GM12892 (cell line): ENCODE results near the gene PXDC1. TPM values are rescaled to one million over a fixed set of nuclear protein-coding genes. Genes with fewer than 3 reads are reported as not detected.

Experiments used
- DNase-seq: peaks from one replicate; pipeline ENCODE4 v3.0.0; 2011; ENCODE audit not compliant: insufficient read length
- FAIRE-seq: peaks from 2 replicates; lab custom pipeline; 2011; peaks lifted over from hg19 to GRCh38; lab: Jason Lieb, UNC
- POLR2A ChIP-seq: IDR thresholded peaks from 2 replicates; pipeline ENCODE4 v1.6.1; 2011; ENCODE audit warnings: low read depth, low read length, control low read depth
- POLR2AphosphoS5 ChIP-seq: IDR thresholded peaks from 2 replicates; pipeline ENCODE4 v1.6.1; 2011; ENCODE audit warnings: low read depth, low read length, control low read depth
- TAF1 ChIP-seq: IDR thresholded peaks from 2 replicates; pipeline ENCODE4 v1.6.1; 2011; ENCODE audit warnings: low read depth, mild to moderate bottlenecking, control low read depth, low read length, borderline replicate concordance
- polyA plus RNA-seq: library from polyadenylated mRNA; unstranded; fragments of >200 nt; gene quantifications from one replicate; pipeline ENCODE4 v1.2.1, GENCODE V29; 2012; ENCODE audit warnings: missing spikeins, inconsistent platforms; ENCODE audit not compliant: missing spikeins

PXDC1 gene
- 1.9 TPM for polyA plus RNA-seq

- TF ChIP-seq POLR2A (no peak), POLR2AphosphoS5 (no peak), TAF1 (no peak)
- peak; percentile 44 for FAIRE-seq
- peak; percentile 34 for DNase-seq
Measured at GRCh38 chr6:3751077-3751729, at the start of gene PXDC1. Gene PXDC1 (minus strand): TSS chr6:3751713. CDS start chr6:3751531, 182 bp downstream.

DNA sequence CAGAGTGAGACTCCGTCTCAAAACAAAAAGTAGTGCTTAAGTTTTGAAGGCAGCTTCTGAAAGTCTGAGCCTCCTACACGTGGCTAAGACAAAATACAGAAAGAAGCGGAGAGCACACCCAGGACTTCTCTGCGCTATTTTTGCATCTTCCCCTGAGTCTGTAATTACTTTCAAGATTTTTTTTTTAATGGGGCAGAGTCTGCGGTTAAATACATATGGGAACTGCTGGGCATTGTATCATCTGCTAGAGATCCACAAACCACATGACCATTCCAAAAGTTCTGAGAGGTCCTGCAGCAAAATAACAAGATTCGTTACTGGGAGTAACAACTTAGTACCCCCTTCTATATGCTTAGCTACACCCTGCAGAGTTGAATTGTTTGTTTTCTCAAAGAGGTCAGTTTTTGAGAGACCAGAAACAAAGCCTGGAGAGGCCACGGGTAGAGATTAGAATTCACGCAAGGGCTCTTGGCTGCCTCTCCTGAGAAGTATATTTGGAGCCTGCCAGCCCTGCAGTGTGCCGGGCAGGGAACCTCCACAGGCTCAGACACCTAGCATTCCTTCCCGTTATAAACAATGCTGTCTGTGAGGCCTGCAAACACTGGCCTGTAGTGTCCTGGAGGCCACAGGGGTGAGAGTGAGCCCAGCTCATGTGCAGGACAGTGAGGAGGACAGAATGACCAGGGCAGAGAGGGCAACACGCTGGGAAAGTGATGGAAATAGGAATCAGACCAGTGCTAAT is 49.5 kb upstream of the PXDC1 start:
- TF ChIP-seq TAF1: no peak
- TF ChIP-seq POLR2A: no peak
- TF ChIP-seq POLR2AphosphoS5: no peak
- FAIRE-seq (no peak), DNase-seq (no peak)

- TF ChIP-seq TAF1 (no peak), POLR2AphosphoS5 (no peak), POLR2A (no peak)
- FAIRE-seq (no peak), DNase-seq (no peak)
Measured at GRCh38 chr6:3799719-3800118, 48.2 kb upstream of the PXDC1 start.

DNA sequence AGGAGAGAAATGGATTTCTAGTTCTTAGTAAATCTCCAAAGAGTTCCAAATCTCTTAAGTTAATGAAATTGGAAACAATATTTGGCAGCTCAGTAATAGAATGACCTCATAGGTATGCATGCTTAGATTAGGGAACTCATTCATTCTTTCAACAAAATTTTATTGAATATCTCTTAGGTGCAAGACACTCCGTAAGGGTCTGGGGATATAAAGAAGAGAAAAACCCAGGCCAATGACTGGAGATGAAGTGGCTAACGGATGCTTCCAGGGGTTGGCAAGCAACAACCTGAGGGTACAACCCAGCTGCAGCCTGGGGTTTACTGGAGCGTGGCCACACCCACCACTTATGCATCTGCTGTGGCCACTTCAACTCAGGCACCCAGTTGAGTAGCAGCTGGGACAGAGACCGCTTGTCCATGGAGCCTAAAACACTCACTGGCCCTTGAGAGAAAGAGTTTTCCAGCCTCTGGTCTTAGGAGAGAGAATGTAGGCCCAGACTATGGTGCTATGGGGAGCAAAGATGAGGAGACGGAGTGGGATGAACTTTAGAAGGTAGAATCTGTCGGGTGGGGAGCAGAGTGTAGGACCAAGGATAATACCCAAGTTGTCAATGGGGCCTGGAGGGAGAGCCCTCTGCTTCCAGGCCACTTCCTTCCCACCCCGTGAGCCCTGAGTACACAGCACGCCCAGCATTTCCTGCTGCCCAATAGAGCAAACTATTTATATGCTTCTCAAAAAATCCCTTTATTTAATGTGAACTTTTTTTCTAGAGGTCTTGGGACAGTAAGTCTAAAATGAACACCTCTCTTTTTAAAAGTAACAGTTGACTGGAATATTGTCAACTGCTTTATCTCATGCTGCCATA is 46.8 kb upstream of the PXDC1 start:
- TF ChIP-seq POLR2A (no peak), POLR2AphosphoS5 (no peak), TAF1 (no peak)
- DNase-seq (no peak), FAIRE-seq (peak; percentile 5)

GRCh38 chr6:3797231-3798054 is 45.9 kb upstream of the PXDC1 start:
- TF ChIP-seq POLR2A (no peak), POLR2AphosphoS5 (no peak), TAF1 (no peak)
- FAIRE-seq: no peak
- DNase-seq: no peak

DNA sequence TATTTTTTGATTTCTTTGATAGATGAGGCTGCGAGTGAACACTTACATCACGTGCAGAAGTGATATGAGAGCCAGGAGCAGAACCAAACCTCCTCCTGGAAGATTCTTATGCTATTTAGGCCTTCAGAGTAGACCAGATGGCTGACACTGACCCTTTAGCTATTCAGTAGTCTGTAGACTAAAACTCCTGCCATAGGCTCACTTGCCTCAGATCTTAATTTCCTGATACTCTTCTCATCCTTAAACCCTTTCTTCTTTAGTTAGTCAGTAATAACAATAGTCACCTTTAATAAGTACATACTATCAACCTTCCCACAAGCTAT is 45.2 kb upstream of the PXDC1 start:
- no peak for TF ChIP-seq POLR2A
- no peak for TF ChIP-seq TAF1
- no peak for TF ChIP-seq POLR2AphosphoS5
- no peak for FAIRE-seq
- no peak for DNase-seq

- DNase-seq (no peak), FAIRE-seq (no peak)
- TF ChIP-seq POLR2AphosphoS5: no peak
- no peak for TF ChIP-seq TAF1
- no peak for TF ChIP-seq POLR2A
Measured at GRCh38 chr6:3795836-3796718, 44.6 kb upstream of the PXDC1 start.

DNA sequence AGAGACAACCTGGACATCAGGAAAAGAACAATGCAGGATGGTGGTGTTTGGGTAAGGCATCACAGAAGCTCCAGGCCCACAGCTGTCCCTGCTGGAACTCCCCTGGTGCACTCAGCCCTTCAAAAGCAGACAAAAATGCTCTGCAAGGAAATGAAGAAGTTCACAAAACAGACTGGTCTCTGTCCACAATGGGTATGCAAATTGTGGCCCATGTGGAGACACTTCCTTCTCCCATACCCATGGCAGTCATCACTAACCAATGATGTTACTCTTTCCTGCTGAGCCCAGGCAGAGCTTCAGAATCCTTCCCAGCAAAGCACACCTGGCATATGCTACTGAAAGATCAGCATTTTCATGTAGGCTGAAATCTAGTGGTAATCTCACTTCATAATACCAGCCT is 42.6 kb upstream of the PXDC1 start:
- DNase-seq: no peak
- FAIRE-seq: peak; percentile 87
- TF ChIP-seq POLR2A (0 out of 2 replicates have a peak, but pooled peaks have one; percentile 26), TAF1 (no peak), POLR2AphosphoS5 (no peak)

DNA sequence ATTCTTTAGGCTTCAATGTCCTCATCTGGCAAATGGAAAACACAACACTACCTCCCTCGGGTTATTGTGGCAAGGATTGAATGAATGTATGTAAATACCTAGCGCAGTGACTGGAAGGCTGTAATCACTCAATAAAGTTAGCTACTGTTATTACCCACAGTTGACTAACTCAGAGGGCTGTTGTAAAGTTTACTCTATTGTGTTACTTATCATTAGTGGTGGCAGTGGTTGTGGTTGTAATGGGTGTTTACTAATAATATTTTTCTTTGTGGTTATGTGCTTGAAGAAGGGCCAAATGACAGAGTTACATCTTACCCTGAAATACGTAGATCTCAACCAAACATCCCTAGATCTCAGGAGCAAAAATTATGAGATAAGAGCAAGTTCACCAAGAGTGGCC is 42.0 kb upstream of the PXDC1 start:
- DNase-seq (no peak), FAIRE-seq (no peak)
- no peak for TF ChIP-seq TAF1
- no peak for TF ChIP-seq POLR2AphosphoS5
- no peak for TF ChIP-seq POLR2A

GRCh38 chr6:3791526-3792203 is 40.2 kb upstream of the PXDC1 start:
- TF ChIP-seq POLR2A: no peak
- no peak for TF ChIP-seq TAF1
- no peak for TF ChIP-seq POLR2AphosphoS5
- DNase-seq (no peak), FAIRE-seq (no peak)
